KBM-7 (cell line): ENCODE results near the gene RNF225.
A peak's percentile ranks its signal among the peaks of the same experiment; 100 is the strongest.
"Not testable (repeated sequence)": the region's sequence is repeated elsewhere in the genome, so short reads cannot be mapped to it uniquely, and the experiment has no call there.

Source experiments
- DNase-seq: peaks from one replicate; pipeline ENCODE4 v3.0.0-alpha.2; 2015
- in situ Hi-C: fragments of 300-500 bp; cut with MboI; formaldehyde crosslinking; loops from 2 replicates; pipeline ENCODE4 v1.14.3; 2020; ENCODE audit warnings: low sequenced_read_pairs, low pct_unique_long_range_greater_than_20kb, mixed read lengths

Gene RNF225

GRCh38 chr19:58395220-58395978 is at the start of gene RNF225:
Gene RNF225, plus strand, starts transcription at chr19:58395656. Its CDS starts 434 bp downstream, at chr19:58396090.
- peak; percentile 30 for DNase-seq
- in situ Hi-C loops, result no loop called here

DNA sequence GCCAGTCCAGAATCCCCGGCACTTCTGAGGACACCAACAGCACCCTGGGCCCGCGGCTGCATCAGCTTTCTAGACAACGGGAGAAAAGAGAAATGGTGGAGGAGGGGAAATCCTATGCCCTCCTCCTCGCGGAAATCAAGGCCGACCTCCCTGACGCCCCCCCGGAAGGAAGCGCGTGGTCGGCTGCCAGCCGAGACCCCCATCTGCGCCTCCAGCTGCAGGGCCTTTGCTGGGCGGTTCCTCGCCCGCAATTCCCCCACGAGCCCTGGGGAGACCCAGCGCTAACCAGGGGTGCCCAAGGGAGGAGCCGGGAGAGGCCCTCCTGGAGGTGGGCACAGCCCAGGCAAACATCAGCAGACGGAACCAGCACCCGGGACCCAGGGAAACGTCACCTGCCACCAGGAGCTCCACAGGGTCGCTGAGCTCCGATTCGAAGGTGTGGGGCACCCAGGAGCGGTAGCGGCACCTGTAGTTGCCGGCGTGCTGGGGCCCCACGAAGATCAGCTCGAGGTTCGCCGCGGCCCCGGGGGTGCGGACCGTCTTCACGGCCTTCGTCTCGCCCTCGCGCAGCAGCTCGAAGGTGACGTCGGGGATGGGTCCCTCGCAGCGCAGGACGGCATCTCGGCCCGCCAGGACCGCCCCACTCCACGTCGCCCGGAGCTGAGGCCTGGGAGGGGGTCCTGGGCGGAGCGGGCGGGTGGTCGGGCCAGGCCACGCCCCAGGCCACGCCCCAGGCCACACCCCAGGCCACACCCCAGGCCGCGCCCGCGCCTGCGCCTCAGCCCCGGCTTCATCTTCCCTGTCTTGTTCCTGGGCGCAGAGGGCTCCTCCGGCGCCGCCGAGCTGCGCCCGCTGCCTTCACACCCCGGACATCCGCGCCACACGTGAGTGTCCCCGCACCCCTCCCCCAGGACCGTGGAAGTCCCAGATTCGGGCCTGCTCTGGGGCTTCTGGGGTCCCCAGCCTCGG is 48.2 kb upstream of the RNF225 start:
- in situ Hi-C loops, result no loop called here
- DNase-seq, result peak; percentile 43

DNA sequence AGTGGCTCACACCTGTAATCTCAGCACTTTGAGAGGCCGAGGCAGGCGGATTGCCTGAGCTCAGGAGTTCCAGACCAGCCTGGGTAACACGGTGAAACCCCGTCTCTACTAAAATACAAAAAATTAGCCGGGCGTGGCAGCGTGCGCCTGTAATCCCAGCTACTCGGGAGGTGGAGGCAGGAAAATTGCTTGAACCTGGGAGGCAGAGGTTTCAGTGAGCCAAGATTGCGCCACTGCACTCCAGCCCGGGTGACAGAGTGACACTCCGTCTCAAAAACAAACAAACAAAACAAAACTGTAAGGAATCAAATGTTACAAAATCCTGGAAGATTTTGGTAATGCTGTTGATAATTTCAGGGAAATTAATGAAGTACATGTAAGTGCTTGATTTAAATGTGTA is 47.4 kb upstream of the RNF225 start:
- in situ Hi-C loops, DNase-seq: not testable (repeated sequence)

GRCh38 chr19:58349590-58349989 is 45.9 kb upstream of the RNF225 start:
- in situ Hi-C loops, result no loop called here
- no peak for DNase-seq

DNA sequence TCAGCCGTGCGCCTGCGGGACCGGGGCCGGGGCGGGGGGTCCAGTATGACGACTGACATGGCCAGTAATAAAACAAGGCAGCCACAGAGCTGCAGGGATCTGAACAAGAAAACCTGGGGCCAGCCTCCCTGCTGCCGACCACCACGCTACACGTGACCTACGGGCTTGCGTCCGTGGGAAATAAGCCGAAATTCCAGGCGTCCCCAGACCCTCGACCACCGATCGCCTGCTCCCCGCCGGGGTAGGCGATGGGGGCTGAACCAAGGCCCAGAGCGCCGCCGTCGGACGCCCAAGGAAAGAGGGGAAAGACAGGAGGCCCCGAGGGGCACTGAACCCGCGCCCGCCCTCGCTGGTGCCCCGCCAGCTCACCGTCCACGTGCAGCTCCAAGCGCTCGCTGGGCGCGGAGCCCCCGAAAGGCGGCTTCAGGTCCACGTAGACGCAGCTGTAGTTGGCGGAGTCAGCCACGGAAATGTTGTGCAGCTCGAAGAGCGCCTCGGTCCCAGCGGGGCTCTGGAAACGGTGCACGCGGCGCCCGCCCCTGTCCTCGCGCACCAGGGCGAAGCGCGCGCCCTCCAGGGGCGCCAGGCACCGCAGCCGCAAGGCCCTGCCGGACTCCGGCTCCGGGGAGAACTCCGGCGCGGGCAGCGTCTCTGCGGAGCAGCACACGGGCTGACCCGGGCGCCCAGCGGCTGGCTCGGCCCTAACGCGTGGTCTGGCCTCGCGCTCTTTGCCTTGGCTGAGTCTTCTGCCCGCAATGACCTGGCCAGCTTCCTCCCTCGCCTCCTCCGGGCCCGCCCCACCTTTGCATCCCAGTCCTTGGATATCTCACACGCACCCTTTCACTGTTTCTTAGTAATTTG is 45.2 kb upstream of the RNF225 start:
- in situ Hi-C loops, result no loop called here
- no peak for DNase-seq

DNA sequence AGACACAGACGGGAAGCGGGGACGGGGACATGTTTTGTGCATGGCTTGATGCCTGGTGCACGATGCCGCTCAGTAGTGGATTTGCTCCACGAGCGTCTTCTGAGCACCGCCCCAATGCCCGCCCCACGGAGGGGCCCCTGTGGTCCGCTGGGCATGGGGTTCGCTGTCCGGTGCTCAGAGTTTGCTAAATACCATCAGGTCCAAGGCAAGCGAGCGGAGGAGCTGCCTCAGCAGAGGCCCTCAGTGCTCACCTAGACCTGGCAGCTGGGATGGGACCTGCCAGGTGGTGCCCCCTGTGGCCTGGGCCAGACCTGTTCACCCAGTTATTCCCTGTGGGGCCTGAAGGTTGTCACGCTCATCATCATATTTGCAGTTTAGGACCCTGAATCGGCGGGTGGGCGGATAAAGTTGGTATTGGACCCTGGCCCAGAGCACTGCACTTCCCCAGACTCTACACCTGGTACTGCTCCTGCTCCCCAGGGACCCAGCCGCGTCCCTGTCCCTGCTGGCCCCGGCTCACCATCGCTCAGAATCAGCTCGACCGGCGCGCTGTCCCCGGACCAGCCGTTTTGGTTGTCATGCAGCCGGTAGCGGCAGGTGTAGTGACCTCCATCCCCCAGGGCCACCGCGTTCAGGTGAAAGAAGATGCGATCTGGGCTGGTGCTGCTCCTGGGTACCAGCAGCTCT is 44.4 kb upstream of the RNF225 start:
- in situ Hi-C loops, result no loop called here

DNA sequence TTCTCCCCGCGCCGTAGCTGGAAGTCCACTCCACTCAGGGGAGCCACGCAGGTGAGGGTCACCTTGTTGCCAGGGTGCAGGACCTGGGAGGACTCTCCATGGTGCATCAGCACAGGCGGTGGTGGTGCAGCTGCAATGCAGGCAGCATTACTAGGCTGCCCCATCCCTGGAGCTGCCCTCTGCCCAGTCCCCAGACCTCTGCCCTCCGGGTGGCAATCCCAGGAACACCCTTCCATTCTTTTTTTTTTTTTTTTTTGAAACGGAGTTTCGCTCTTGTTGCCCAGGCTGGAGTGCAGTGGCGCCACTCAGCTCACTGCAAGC is 43.9 kb upstream of the RNF225 start:
- in situ Hi-C loops, result no loop called here
- no peak for DNase-seq

More for the DNA sequence above, 44.4 kb upstream of the RNF225 start:
- DNase-seq, result no peak

- DNase-seq, result no peak
- in situ Hi-C loops, result no loop called here
Observed at GRCh38 chr19:58351990-58352755, 43.3 kb upstream of the RNF225 start.

DNA sequence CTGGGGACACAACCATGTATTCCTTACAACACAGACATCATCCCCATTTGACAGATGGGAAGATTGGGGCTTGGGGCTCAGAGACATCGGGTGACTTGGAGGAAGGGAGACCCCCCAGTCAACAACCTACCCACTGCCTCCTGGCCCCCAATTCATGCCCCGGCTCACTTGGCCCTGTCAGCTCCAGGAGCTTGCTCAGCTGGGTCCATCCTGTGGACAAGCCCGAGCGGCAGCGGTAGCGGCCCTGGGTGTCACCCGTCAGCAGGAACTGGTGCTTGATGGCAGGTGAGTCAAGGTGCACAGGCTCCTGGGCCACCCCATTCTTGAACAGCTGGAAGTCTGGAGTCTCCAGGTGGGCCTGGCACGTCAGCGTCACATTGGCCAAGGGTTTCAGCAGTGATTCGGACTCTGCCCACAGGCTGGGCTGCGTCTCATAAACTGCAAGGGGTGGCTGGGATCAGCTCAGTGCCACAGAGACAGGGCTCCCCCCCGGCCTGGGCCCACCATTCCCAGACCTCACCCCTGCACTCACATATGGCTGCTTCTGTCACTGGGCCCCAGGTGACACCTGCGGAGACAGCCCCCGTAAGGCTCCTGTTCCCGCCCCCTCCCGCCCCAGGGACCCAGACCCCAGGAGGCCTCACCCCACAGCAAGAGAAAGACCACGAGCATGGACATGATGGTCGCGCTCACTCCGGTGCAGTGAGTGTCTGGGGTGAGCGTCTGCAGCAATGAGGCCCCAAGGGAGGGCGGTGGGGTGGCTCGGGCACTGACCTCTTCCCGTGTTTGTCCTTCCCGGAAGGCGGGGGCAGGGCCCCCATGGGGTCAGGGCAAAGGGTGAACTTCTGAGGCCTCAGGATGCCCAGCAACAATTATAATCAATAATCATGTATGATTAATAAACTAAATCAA is 42.4 kb upstream of the RNF225 start, which contains the start of gene A1BG:
Gene A1BG, minus strand, starts transcription at position 733 of the 912 bp plus-strand sequence. Its CDS starts 55 bp downstream, at position 678.
- DNase-seq, result no peak
- in situ Hi-C loops, result no loop called here

DNA sequence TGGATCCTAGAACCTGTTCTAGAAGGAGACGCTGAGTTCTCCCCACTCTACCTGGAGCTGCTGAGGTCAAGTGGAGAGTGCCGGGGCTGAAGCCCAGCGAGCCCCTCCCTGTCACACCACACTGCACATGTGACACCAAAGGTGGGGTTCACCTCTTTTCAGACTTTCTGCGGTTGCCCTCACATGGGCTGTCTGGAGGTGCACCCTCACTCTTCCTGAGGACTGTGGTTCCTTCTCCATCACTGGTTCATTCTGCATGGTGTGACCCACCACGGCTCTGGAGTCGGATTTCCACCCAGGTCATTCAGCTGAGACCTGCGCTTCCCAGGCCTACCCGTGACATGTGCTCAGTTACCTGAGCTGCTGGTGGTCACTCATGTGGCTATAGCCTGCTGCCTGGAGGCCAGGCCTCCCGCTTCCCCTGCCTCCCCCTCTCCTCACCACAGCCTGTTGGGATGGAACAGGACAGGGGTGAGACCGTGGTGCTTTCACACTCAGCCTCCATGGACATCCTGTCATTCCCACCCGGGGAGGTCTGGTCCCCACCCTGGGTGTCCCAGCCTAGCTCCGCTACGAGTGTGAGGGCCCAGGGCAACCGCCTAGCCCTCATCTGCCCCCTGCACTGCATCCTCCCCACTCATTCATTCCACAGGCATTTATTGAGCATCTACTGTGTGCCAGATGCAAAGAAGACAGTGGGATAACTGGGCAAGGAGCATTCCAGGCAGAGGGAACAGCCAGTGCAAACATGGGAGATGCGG is 41.6 kb upstream of the RNF225 start:
- no peak for DNase-seq
- in situ Hi-C loops, result no loop called here

DNA sequence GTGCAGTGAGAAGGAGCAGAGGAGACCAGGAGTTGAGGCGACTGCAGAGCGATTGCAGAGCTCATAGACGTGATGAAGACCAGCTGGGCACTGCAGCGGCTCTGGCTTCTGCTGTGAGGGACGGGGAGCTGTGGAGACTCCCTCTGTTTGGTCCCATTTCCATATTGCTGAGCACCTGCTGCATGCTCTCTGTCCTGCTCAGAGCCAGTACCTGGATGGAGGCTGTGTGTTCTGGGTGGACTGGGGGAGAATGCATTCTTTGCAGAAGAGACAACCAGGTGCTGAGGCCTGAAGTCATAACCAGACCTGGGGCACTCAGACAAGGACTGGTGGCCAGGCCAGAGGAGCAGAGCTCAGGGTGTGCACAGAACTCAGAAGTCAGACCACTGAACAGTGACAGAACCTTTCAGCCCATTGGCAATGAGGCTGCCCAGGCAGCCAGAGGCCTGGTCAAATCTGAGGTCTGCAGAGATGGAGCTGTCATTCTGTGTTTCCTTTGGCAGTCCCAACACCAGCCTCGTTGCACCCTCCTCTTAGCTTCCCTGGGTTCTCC is 40.9 kb upstream of the RNF225 start:
- no peak for DNase-seq
- in situ Hi-C loops, result no loop called here

DNA sequence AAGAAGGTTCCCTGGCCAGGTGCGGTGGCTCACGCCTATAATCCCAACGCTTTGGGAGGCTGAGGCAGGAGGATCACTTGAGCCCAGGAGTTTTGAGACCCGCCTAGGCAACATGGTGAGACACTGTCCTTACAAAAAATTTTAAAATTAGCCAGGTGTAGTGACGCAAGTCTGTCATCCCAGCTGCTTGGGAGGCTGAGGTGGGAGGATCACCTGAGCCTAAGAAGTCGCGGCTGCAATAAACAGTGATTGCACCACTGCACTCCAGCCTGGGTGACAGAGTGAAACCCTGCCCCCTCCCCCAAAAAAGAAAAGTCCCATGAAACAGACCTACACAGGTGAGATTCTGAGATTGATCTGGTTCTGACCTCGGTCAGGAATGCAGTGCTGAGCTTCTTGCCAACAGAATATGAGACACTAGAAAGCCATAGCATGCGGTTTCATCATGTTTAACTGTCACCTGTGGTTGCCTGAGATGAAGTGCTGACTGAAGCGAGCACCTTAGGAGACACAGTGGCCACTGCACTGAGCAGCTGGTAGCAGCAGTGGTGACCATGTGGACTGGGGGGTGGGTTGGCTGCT is 40.1 kb upstream of the RNF225 start:
- DNase-seq, result no peak
- in situ Hi-C loops, result no loop called here

DNA sequence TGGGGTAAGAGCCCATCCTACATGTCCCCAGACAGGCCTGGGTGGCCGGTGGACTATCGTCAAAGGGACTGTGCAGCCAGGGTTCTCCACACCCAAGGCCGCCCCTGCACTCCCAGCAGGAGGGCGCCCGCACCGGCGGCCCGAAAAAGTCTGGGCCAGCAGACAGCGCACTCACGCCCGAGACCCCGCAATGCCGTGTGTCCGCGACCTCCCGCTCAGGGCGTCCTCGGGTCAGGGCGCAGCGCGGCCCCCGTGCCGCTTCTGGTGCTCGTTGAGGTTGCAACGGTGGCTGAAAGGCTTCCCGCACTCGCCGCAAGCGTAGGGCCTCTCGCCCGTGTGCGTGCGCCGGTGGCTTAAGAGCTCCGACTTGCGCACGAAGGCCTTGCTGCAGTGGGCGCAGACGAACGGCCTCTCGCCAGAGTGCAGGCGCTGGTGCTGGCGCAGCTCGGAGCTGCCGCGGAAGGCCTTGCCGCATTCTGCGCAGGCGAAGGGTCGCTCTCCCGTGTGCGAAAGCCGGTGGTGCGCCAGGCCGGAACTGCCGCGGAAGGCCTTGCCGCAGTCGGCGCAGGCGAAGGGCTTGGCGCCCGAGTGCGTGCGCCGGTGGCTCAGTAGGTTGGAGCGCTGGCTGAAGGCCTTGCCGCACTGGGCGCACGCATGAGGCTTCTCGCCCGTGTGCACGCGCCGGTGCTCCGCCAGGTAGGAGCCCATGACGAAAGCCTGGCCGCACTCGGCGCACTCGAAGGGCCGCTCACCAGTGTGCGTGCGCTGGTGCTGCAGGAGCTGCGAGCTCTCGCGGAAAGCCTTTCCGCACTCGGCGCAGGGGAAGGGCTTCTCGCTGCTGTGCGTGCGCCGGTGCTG is 39.3 kb upstream of the RNF225 start:
- in situ Hi-C loops, result no loop called here
- no peak for DNase-seq

DNA sequence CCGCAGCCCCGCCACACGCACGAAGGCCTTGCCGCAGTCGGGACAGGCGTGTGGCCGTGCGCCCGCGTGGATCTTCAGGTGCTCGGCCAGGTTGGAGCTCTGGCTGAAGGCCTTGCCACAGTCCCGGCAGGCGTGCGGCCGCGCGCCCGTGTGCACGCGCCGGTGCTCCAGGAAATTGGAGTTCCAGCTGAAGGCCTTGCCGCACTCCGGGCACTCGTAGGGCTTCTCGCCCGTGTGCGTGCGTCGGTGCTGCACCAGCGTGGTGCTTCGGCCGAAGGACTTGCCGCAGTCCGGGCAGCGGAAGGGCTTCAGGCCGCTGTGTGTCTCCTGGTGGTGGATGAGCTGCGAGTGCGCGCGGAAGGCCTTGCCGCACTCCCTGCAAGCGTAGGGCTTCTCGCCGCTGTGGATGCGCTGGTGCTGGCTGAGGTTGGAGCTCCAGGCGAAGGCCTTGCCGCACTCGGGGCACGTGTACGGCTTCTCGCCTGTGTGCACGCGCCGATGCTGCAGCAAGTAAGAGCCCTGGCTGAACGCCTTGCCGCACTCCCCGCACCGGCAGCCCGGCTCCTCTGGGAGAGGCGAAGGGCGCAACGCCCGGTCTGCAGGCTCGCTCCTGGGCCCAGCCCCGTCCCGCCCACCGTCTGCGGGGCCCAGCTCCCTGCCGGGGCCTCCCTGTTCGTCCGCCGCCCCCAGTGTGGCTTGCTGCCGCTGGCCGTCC is 38.5 kb upstream of the RNF225 start:
- no peak for DNase-seq
- in situ Hi-C loops, result no loop called here
